Measurements from ENCODE around the gene PPFIBP1. TPM values are rescaled to one million over a fixed set of nuclear protein-coding genes. Genes with fewer than 3 reads are reported as not detected.

PPFIBP1 gene
- total RNA-seq, result 100 to 1,000 TPM in 1 of 2 donors, 10 to 100 TPM in 1; 92.7 to 123 TPM
- long read RNA-seq, full-length matches to known transcripts, result 3 of 60 reads
- long read RNA-seq, partial matches to known transcripts, result 32 of 60 reads
- long read RNA-seq, other reads (novel, unspliced or antisense), result 25 of 60 reads

DNA sequence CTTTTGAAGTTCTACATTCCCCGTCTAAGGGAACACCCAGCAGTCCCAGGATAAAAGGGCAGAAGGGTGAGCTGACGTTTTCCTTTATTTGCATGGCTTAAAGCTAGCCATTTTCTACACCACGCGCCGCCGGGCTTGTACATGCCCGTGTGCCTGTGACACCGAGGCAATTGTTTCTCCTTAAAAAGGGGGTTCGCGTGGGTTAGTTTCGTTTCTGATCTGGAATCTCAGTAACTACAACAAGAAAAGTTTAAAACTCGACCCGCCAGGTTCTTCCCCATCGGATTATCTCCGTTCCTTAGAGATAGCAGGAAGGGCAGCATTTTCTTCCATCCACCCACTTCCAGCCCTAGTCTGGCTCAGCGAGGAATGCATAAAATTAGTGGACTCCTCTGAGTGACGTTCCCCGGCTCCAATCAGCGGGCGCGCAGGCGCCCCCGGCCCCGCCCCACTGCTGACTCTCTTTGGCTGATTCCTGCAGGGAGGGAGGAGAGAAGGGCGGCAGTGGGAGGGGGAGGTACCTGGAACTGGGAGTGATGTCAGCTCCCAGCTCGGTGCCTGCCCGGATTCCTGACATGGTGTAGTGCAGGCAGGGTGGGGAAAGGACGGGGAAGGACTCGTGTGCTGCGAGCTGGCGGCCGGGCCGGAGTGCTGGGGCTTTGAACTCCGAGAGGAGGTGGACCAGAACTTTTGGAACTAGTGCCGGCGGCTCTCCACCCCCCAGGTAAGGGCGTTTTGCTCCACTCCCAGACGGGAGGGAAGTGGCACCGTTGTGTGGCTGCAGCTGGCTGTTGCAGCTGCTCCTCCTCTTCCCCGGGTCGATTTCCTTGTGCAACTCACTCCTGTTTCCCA lies at the start of gene PPFIBP1:
TSS of gene PPFIBP1 (plus strand) at position 565 of the 852 bp plus-strand sequence. CDS start 109,191 bp downstream, outside the sequence.
- DNase-seq (peak; percentile 97), ATAC-seq (peak; percentile 98)
- intact Hi-C loops (cut with DNase I), result loop anchor here in 1 of 2 donors (10.0 kb wide), 1 partner anchor 89 kb away; no protein-coding TSS in a partner anchor

DNA sequence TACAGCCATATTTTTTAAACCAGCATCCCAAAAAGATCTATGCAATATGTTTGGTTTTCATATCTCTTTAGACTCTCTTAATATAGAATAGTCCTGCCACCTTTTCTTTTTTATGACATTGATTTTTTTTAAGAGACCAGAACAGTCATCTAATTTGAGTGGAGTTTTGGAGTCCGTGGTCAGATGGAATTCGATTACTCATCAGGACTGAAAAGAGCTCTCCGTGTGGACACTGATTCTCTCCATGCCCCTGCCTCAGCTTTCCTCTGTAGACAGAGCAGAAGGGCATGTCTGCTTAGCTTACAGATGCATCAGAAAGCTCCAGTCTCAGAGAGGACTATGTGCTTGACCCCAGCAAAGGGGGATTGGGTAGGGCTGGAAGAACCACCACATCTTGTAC lies 49.7 kb upstream of the PPFIBP1 start:
- intact Hi-C loops (cut with DNase I), result no loop called here
- DNase-seq (no peak), ATAC-seq (peak; percentile 41 to 85)

DNA sequence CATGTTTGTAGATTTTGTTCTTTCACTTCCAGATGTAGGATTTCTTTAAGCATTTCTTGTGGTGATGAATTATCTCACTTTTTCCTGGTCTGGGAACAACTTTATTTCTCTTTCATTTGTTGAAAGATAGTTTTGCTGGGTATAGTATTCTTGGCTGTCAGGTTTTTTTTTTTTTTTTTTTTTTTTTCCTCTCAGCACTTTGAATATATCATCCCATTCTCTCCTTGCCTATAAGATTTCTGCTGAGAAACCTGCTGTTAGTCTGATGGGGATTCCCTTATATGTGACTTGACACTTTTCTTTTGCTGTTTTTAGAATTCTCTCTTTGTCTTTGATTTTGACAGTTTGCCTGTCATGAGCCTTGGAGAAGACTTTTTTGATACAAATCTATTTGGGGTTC lies 47.0 kb upstream of the PPFIBP1 start:
- intact Hi-C loops (cut with DNase I), result no loop called here

DNA sequence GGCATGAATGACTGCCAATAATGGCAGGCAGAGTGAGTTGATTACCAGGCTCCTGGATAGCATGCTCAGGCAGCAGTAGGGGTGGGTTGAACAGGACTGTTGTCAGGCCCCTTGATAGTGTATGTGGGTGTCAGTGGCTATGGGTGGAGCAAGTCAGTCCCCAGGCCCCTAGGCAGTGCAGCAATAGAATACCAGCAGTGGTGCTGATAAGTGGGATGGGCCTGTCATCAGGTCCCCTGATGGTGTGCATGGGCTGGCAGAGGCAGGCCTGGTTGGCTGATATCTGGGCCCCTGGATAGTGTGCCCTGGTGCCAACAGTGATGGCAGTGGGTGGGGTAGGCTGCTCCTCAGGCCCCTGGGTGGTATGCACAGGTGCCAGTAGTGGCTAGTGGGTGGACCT lies 45.1 kb upstream of the PPFIBP1 start:
- ATAC-seq (no peak), DNase-seq (no peak)
- intact Hi-C loops (cut with DNase I), result no loop called here

More for the DNA sequence above, 47.0 kb upstream of the PPFIBP1 start:
- ATAC-seq (no peak), DNase-seq (no peak)

DNA sequence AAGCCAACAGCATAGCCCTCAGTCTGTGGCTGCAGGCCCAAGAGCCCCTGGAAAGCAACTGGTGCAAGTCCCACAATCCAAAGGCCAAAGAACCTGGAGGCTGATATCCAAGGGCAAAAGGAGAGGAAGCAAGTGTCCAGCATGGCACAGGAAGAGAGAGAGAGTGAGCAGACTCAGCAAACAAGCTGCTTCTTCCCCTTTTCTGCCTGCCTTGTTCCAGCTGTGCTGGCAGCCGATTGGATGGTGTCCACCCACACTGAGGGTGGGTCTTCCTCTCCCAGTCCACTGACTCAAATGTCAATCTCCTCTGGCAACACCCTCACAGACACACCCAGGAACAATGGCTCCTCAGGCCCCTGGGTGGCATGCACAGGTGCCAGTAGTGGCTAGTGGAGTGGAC lies 44.0 kb upstream of the PPFIBP1 start:
- ATAC-seq (no peak), DNase-seq (no peak)
- intact Hi-C loops (cut with DNase I), result no loop called here

DNA sequence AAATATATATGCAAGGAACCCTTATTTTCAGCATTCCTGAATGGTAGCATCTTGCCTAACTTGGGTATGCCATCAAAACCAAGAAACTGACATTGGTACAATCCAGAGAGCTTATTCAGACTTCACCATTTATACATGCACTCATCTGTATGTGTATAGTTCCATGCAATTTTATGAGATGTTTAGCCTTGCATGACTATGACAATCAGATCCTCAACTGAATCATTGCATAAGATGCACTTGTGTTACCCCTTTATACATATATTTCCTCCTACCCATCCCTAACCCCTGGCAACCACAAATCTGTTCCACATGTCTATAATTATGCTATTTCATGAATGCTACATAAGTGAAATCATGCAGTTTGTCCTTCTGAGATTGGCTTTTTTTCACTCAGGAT lies 37.0 kb upstream of the PPFIBP1 start:
- ATAC-seq, result no peak
- no peak for DNase-seq
- intact Hi-C loops (cut with DNase I), result no loop called here

DNA sequence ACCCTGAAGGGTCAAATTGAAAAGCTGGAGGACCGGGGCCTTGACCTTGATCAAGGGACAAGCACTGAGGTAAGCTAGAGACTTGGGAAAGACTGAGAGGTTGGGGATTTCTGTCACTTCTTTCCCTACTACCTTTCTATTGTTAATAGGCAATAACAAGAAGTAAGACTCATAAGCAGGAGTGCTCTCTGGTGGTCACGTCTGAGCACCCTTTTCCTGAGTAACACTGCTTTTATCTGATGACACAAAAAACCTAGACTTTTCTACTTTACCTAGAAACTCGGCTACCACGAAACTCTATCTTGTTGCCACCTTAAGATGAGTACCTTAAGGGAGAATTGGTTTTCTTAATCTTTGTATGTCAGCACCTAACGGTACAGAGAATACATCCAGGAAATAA lies 35.5 kb upstream of the PPFIBP1 start:
- intact Hi-C loops (cut with DNase I), result no loop called here
- DNase-seq (no peak), ATAC-seq (no peak)

DNA sequence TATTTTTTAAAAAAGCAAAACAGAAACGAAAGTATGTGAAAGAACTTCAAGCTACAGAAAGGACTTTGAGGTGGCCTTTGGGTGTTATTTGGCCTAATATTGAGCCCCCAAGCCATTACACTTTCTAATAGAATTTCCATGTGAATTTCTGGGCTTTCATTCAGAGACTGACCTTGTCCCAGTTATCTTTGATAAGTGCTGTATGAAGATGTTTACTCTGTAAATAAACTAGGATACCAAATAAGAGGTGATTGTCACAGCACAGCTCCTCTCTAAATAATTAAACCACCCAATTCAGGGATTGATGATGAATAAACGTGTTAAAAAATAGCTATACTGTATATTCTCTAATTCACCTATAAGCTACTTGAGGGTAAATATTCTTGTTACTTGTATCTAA lies 32.8 kb upstream of the PPFIBP1 start:
- no peak for ATAC-seq
- DNase-seq, result no peak
- intact Hi-C loops (cut with DNase I), result no loop called here

DNA sequence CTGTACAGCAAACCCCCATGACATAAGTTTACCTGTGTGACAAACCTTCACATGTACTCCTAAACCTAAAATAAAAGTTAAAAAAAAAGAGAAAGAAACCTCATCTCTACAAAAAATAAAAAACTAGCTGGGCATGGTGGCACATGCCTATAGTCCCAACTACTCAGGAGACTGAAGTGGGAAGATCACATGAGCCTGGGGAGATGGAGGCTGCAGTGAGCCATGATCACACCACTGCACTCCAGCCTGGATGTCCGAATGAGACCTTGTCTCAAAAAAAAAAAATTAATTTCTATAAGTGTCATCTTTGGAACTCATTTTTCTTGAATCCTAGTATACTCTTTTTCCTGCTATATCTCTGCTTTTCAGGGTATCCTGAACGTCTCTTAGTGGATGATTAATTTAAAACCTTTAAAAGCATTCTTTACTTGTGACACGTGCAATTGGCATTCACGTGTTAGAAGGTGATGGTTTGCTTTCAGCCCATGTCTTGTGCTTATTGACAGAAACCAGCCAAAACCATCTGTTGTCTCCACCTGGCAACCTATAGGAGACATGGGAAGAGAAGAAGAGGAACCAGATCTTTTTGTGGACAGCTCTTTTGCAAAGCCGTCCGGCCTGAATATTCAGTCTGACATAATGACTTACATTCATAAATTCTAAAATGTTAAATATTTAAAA lies 30.6 kb upstream of the PPFIBP1 start:
- no peak for DNase-seq
- ATAC-seq, result no peak
- intact Hi-C loops (cut with DNase I), result no loop called here

DNA sequence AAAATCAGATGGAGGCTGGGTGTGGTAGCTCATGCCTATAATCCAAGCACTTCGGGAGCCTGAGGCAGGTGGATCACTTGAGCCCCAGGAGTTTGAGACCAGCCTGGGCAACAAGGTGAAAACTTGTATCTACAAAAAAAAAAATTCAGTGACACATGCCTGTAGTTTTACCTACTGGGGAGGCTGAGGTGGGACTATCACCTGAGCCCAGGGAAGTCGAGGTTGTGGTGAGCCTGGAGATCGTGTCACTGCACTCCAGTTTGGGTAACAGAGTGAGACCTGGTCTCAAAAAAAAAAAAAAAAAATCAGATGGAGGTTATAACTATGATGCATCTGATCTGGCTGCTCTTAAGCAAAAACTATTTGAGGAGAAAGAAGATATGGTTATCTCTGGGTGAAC lies 26.6 kb upstream of the PPFIBP1 start:
- ATAC-seq (no peak), DNase-seq (no peak)
- intact Hi-C loops (cut with DNase I), result no loop called here

DNA sequence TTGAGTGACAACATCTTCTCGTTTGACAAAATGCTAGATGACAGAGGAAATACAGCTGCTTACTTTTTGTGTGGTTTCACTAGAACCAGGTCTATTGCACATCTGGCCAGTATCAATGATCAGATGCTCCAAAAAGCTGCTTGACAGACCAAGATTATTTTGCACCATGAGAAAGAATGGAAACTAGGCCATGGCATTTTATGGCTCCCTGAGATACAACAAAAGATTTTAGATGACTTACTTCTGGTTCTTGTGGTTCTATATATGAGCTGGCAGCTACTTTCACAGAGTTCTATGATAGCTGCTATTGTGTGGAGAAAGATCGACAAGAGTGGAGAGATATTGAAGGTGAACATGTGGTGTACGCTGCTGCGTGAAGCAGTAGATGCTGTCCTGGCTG lies 25.9 kb upstream of the PPFIBP1 start:
- DNase-seq (no peak), ATAC-seq (no peak)
- intact Hi-C loops (cut with DNase I), result no loop called here

DNA sequence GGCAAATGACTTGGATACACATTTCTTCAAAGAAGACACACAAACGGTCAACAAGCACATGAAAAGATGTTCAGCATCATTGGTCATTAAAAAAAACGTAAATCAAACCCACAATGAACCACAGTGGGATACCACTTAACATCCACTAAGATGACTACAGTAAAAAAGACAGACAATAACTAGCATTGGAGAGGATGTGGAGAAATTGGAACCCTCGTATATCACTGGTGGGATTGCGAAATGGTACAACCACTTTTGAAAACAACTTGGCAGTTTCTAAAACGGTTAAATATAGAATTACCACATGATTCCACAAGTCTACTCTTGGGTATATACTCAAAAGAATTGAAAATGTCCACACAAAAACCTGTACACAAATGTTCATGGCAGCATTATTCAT lies 25.2 kb upstream of the PPFIBP1 start:
- ATAC-seq, result no peak
- intact Hi-C loops (cut with DNase I), result no loop called here

DNA sequence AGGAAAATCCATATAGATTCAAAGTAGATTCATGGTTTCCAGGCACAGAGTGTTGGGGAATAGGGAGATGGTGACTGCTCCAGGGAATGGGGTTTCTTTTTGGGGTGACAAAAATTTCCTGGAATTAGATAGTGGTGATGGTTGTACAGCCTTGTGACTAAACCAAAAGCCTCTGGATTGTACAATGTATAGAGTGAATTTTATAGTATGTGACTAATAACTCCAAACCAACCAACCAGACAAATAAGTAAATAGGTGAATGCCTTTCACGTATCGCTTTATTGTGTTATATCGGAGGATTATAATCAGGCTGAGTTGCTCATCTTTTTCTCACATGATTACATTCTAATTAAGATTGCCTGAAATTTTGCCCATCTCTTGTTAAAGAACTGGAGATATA lies 24.6 kb upstream of the PPFIBP1 start:
- intact Hi-C loops (cut with DNase I), result no loop called here

More for the DNA sequence above, 25.2 kb upstream of the PPFIBP1 start:
- no peak for DNase-seq

DNA sequence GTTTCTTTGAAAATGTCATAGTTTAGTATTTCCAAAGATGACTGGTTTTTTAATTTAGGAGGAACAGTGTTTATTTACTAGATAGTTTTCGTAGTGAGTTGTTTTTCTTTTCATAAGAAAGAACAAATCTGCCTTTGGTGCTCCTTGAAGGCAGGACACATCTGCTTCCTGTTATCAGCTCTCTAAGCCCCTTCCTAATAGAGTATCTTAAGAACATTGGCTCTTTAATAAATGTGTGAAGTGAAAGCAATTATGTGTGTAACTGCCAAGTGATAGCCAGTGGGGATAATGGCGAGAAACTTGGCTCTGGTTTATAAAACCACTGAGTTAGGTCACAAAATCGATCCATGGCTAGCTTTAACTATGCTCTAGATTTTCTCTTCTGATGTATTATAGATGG lies 23.5 kb upstream of the PPFIBP1 start:
- DNase-seq (no peak), ATAC-seq (no peak)
- intact Hi-C loops (cut with DNase I), result no loop called here

More for the DNA sequence above, 24.6 kb upstream of the PPFIBP1 start:
- DNase-seq, result no peak
- ATAC-seq, result no peak

DNA sequence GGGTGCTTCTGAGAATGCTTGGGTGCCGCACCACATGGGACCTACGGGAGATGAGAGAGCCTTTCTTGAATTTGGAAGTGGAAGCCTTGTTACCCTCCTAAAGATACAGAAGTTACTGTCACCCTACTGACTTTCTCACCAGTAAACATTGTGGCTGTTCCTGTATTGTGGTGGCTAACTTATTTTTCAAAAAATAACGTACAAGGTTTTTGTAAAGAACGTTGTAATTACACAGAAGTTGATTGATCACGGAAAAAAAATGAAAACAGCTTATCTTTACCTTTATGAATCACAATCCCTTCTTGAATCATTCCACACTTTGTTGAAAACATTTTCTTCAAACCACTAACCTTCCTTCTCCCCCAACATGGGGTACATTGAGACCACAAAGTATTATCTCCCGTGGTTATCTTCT lies 22.0 kb upstream of the PPFIBP1 start:
- no peak for ATAC-seq

DNA sequence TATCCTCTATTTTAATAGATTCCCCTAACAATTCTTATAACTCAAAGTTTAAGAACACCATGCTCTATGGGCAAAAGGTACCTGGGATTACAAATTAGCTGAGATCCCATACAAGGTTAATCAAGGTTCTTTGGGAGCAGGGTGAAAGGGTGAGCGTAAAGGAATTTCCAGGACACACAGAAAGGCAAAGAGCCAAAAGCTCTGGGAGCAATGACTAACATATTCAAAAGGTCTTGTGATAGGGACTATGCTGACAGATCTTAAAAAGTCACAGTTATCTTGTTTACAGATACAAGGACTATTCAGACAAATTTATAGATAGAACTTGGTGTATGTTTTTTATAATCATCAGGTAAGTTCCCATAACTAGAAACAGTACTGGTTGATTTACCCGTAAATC lies 19.5 kb upstream of the PPFIBP1 start:
- peak in 1 of 2 donors; percentile 49 for ATAC-seq
- intact Hi-C loops (cut with DNase I), result no loop called here

More for the DNA sequence above, 22.0 kb upstream of the PPFIBP1 start:
- intact Hi-C loops (cut with DNase I), result no loop called here
- DNase-seq, result no peak

DNA sequence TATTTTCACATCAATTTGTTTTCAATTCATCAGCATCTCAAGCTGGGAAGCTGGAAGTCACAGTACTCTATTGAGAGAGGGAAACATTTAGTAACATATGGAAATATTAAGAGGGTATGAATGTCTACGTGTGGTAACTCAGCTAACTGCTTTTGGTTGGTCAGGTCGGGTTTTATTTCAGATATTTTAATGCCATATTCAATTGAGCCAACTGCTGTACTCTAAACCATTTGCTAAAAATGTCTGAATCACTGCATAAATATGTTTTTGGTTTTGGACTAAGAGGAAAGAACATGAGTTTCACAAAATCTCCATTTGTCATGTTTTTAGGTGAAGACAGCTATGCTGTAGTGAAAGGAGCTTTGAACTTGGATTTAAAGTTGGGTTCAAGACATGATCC lies 18.9 kb upstream of the PPFIBP1 start:
- no peak for DNase-seq
- ATAC-seq, result peak in 1 of 2 donors; percentile 60
- intact Hi-C loops (cut with DNase I), result no loop called here

More for the DNA sequence above, 19.5 kb upstream of the PPFIBP1 start:
- DNase-seq, result no peak

DNA sequence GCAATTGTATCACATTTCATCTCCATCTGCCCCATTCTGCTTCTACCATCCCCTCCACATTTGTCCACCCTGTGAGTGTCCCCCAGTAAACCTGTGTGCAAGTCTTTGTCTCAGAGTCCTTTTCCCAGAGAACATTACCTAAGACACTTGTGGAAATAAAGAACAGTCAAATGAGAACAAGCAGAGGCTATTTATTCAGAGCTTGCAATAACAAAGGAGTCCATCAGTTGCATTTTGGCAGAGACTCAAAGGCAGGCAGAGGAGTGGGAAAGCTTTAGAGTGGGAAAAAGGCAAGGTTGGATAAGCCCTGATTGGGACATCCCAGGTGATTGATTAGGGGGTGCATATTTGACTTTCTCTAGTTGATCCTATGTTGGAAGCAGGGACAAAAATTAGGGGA lies 18.2 kb upstream of the PPFIBP1 start:
- intact Hi-C loops (cut with DNase I), result no loop called here
- ATAC-seq, result peak in 1 of 2 donors; percentile 7

DNA sequence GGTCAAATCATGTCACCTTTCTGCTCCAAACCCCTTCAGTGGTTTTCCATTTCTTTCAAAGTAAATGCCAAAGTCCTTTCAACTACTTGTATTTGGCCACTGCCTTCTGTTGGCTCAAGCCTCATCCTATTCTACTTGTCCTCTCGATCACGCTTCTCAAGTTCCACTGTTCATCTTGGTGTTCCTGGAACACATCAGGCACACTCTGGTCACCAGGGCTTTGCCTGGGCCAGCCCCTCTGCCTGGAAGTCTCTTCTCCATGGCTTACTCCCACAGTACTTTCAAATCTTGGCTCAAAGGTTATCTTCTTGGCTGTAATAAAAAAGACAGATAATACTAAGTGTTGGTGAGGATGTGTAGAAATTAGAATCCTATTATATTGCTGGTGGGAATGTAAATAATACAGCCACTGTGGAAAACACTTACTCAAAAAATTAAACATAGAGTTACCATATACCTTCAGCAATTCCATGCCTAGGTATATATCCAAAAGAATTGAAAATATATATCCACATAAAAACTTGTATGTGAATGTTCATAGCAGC lies 17.3 kb upstream of the PPFIBP1 start:
- DNase-seq (peak; percentile 54), ATAC-seq (peak; percentile 81 to 95)
- intact Hi-C loops (cut with DNase I), result no loop called here

More for the DNA sequence above, 18.2 kb upstream of the PPFIBP1 start:
- DNase-seq, result no peak
